Kidney (tissue), 14 donors: Measurements from ENCODE around the gene ASAP2. TPM values are rescaled to one million over a fixed set of nuclear protein-coding genes. Genes with fewer than 3 reads are reported as not detected.

Experiments used
- DNase-seq, 5 donors: peaks; one replicate each; pipeline ENCODE4 v3.0.0-alpha.2; 2013 to 2020
- FAIRE-seq: peaks from 2 replicates; lab custom pipeline; 2012; peaks lifted over from hg19 to GRCh38; lab: Jason Lieb, UNC
- H3K27ac ChIP-seq, 2 donors: one replicate each; pipeline ENCODE4 v1.7.0; 2013; ENCODE audit warnings: low read depth in 2 of 2, low read length in 2 of 2, inconsistent platforms in 1 of 2
- H3K27me3 ChIP-seq: one replicate; pipeline ENCODE4 v1.7.1; 2013; ENCODE audit warnings: low read length, inconsistent platforms; ENCODE audit not compliant: control insufficient read depth, insufficient read depth
- H3K36me3 ChIP-seq, 3 donors: one replicate each; pipeline versions ENCODE4 v1.7.0 to v1.7.1; 2013; ENCODE audit warnings: low read length in 3 of 3, control low read depth in 1 of 3, inconsistent platforms in 1 of 3; ENCODE audit not compliant: insufficient read depth in 3 of 3, control insufficient read depth in 2 of 3
- H3K4me1 ChIP-seq, 3 donors: one replicate each; pipeline versions ENCODE4 v1.7.0 to v1.7.1; 2013; ENCODE audit warnings: low read length in 3 of 3, inconsistent platforms in 1 of 3, low read depth in 1 of 3; ENCODE audit not compliant: control insufficient read depth in 2 of 3, insufficient read depth in 2 of 3
- H3K4me3 ChIP-seq, 3 donors: one replicate each; pipeline versions ENCODE4 v1.7.0 to v1.8.1; 2013; ENCODE audit warnings: low read length in 3 of 3, control low read depth in 1 of 3, inconsistent platforms in 1 of 3
- H3K9ac ChIP-seq, 3 donors: one replicate each; pipeline versions ENCODE4 v1.7.0 to v1.7.1; 2013; ENCODE audit warnings: low read length in 3 of 3, control low read depth in 1 of 3, inconsistent platforms in 1 of 3
- H3K9me3 ChIP-seq, 3 donors: one replicate each; pipeline versions ENCODE4 v1.7.0 to v1.7.1; 2013; ENCODE audit warnings: low read length in 3 of 3, control low read depth in 1 of 3, inconsistent platforms in 1 of 3; ENCODE audit not compliant: control insufficient read depth in 2 of 3, insufficient read depth in 1 of 3
- intact Hi-C: fragments of 100-400 bp; cut with DNase I; formaldehyde crosslinking; loops from one replicate; pipeline ENCODE4 v1.11.1; 2022
- polyA plus RNA-seq: library from polyadenylated mRNA; stranded (reverse); fragments of 350-450 nt; fragmentation: Illumina TruSeq; extraction: RNeasy Lipid Tissue Mini Kit (QIAGEN cat#74804); gene quantifications from one replicate; pipeline ENCODE4 v1.2.3, GENCODE V29; 2014; ENCODE audit warnings: low read depth, low replicate concordance; ENCODE audit not compliant: insufficient read depth
- total RNA-seq: library from RNA; stranded (reverse); fragmentation: NEBNext Ultra II Directional; extraction: Animal tissue kit (Norgen Biotek cat#: 25700); gene quantifications from one replicate; pipeline ENCODE4 v1.2.1, GENCODE V29; 2021
- TF ChIP-seq, protein P1 (sequence below): IDR thresholded peaks from 3 replicates; pipeline ENCODE4 v1.5.1; 2012; ENCODE audit warnings: mild to moderate bottlenecking, moderate library complexity, borderline replicate concordance; ENCODE audit not compliant: insufficient read depth; ENCODE audit errors: extremely low read depth
- donor health status: control.
- donor health status: control.
- donor health status: control.
- donor health status: control.
- donor health status: control.
- donor health status: DM: yes; HTN: yes; CAD: no.
- donor health status: Normal renal cell carcinoma (clear cell type).

ASAP2 gene
- total and polyA plus RNA-seq, 2 donors from 2014 or later: 26.2 to 54.8 TPM

DNA sequence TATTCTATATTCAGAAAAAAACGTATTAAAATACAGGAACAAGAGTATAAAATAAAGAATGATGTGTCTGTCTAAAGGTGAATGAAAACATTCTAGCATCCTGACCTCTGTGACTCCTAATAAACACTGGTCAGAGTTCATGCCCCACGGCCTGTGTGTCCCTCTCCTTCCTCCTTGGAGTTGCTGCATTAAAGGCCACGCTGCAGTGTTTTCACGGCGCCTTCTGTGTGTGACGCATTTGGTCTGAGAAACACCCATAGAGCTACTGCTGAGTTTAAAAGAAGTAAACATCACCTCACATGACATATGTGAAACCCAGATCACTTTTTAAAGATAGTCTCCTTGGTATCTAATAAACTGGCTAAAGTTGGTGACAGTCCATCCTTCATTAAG, 126.2 kb downstream of the ASAP2 start:
- intact Hi-C loops: no loop called here
- peaks cover 3 to 20% (median 15%) of the 10 kb centered on the region in 3 donors for H3K4me1 ChIP-seq
- FAIRE-seq: no peak
- DNase-seq: no peak
- H3K36me3 ChIP-seq: peaks cover 0 to 23% (median 8%) of the 10 kb centered on the region in 3 donors
- TF ChIP-seq, protein P1, sequence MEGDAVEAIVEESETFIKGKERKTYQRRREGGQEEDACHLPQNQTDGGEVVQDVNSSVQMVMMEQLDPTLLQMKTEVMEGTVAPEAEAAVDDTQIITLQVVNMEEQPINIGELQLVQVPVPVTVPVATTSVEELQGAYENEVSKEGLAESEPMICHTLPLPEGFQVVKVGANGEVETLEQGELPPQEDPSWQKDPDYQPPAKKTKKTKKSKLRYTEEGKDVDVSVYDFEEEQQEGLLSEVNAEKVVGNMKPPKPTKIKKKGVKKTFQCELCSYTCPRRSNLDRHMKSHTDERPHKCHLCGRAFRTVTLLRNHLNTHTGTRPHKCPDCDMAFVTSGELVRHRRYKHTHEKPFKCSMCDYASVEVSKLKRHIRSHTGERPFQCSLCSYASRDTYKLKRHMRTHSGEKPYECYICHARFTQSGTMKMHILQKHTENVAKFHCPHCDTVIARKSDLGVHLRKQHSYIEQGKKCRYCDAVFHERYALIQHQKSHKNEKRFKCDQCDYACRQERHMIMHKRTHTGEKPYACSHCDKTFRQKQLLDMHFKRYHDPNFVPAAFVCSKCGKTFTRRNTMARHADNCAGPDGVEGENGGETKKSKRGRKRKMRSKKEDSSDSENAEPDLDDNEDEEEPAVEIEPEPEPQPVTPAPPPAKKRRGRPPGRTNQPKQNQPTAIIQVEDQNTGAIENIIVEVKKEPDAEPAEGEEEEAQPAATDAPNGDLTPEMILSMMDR: no peak
- no peaks in the 10 kb centered on the region for H3K9me3 ChIP-seq
- H3K4me3 ChIP-seq: no peak overlapping the region
- H3K27me3 ChIP-seq: no peaks in the 10 kb centered on the region
- H3K27ac ChIP-seq: peak overlapping the region in 1 of 2 donors; percentile 70
- peak overlapping the region in 1 of 3 donors; percentile 32 for H3K9ac ChIP-seq

DNA sequence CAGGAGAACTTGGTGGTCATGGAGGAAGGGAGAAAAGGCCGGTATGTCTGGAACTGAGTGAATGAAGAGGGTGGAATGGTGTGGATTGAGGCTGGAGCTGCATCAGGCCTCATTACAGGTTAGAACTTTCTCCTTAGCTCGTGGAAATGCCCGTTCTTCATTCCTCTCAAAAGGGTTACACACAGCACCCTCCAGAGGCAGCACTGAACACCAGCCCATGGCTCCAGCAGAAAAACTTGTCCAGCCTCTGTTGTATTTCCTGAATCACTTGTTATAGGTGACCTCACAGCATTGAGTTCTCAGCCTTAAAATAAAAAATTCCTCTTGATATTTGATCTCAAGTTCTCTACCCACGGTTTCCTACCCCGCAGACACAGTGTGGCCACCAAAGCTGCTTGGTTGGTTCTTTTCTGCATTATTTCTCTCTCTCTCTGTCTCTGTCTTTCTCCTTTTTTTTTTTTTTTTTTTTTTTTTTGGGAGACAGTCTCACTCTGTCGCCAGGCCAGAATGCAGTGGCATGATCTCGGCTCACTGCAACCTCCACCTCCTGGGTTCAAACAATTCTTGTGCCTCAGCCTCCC, 127.1 kb downstream of the ASAP2 start:
- Histone ChIP-seq H3K9me3 (no peaks in the 10 kb centered on the region), H3K4me1 (peaks cover 3 to 20% (median 15%) of the 10 kb centered on the region in 3 donors), H3K4me3 (no peak overlapping the region), H3K27me3 (no peaks in the 10 kb centered on the region), H3K9ac (peak overlapping the region in 1 of 3 donors; percentile 32), H3K36me3 (peaks cover 0 to 22% (median 8%) of the 10 kb centered on the region in 3 donors), H3K27ac (peak overlapping the region in 1 of 2 donors; percentile 70)
- no peak for FAIRE-seq
- peak in 4 of 5 donors; percentile 67 to 90 (median 80) for DNase-seq
- intact Hi-C loops: no loop called here
- TF ChIP-seq, protein P1: peak; percentile 74

DNA sequence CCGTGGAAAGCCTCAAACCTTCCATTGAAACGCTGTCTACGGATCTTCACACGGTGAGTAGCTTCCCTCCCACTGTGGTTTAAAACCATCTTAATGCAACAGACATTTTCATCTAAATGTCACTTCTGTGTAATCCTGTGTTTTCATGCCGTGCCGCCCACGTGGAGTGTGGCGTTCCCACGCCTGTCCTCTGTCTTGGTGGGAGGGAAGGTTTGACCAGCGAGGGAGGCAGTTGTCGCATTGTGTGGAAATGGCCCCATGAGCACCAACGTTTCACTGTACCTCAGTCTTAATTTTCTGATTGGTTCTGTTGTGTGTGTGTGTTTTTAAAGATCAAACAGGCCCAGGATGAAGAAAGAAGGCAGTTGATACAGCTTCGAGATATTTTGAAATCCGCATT, 128.1 kb downstream of the ASAP2 start:
- no peak for DNase-seq
- H3K27me3 ChIP-seq: no peaks in the 10 kb centered on the region
- peaks cover 0 to 14% (median 3%) of the 10 kb centered on the region in 3 donors for H3K36me3 ChIP-seq
- no peak overlapping the region for H3K4me3 ChIP-seq
- TF ChIP-seq, protein P1: no peak
- H3K9ac ChIP-seq: no peak overlapping the region
- peaks cover 3 to 20% (median 15%) of the 10 kb centered on the region in 3 donors for H3K4me1 ChIP-seq
- H3K9me3 ChIP-seq: no peaks in the 10 kb centered on the region
- intact Hi-C loops: no loop called here
- H3K27ac ChIP-seq: no peak overlapping the region
- FAIRE-seq: no peak
